Aorta (tissue), 5 donors: ENCODE results near the gene CAP2. TPM values are rescaled to one million over a fixed set of nuclear protein-coding genes. Genes with fewer than 3 reads are reported as not detected.

Experiments
- ATAC-seq: fragments of 200-7000 bp; cut with Tn5 transposase; one replicate; pipeline ENCODE4 v1.9.1; 2022; ENCODE audit warnings: moderate library complexity; ENCODE audit not compliant: low FRiP score
- DNase-seq, 2 donors: peaks; one replicate each; pipeline ENCODE4 v3.0.0-alpha.2; 2020
- H3K27ac ChIP-seq, 2 donors: one replicate each; pipeline ENCODE4 v1.5.1; 2013; ENCODE audit warnings: low read length in 2 of 2, mild to moderate bottlenecking in 2 of 2, moderate library complexity in 2 of 2, control low read depth in 1 of 2, inconsistent platforms in 1 of 2, low read depth in 1 of 2
- H3K27me3 ChIP-seq, 2 donors: one replicate each; pipeline ENCODE4 v1.6.1; 2013; ENCODE audit warnings: control low read depth in 1 of 2, low read length in 1 of 2, mild to moderate bottlenecking in 1 of 2, moderate library complexity in 1 of 2; ENCODE audit not compliant: insufficient read depth in 2 of 2, control insufficient read depth in 1 of 2
- H3K36me3 ChIP-seq, 2 donors: one replicate each; pipeline ENCODE4 v1.6.1; 2013; ENCODE audit warnings: control low read depth in 1 of 2, low read length in 1 of 2, mild to moderate bottlenecking in 1 of 2; ENCODE audit not compliant: insufficient read depth in 2 of 2, control insufficient read depth in 1 of 2
- H3K4me1 ChIP-seq, 2 donors: one replicate each; pipeline ENCODE4 v1.6.1; 2013; ENCODE audit warnings: low read length in 2 of 2, control low read depth in 1 of 2, mild to moderate bottlenecking in 1 of 2, moderate library complexity in 1 of 2; ENCODE audit not compliant: insufficient read depth in 2 of 2, control insufficient read depth in 1 of 2
- H3K4me3 ChIP-seq, 2 donors: one replicate each; pipeline ENCODE4 v1.5.1; 2013; ENCODE audit warnings: low read length in 2 of 2, control low read depth in 1 of 2, mild to moderate bottlenecking in 1 of 2
- H3K9me3 ChIP-seq: one replicate; pipeline ENCODE4 v1.6.1; 2013; ENCODE audit warnings: mild to moderate bottlenecking, low read length; ENCODE audit not compliant: control insufficient read depth
- WGBS, 2 donors: extraction: QIAGEN DNeasy Blood & Tissue Kit; methylation state at CpG; one replicate each; pipeline ENCODE4 v1.1.7; 2013; 5-methylcytosine and 5-hydroxymethylcytosine counted together
- intact Hi-C, 2 donors: fragments of 100-400 bp; cut with DNase I; formaldehyde crosslinking; loops; one replicate each; pipeline versions ENCODE4 v1.14.2 to v1.15.0; 2022
- long read RNA-seq, 2 donors: library from polyadenylated mRNA; unstranded; transcript quantifications; one replicate each; pipeline ENCODE4 v2.0.0, GENCODE V29; 2020 to 2021
- polyA plus RNA-seq, 2 donors: library from polyadenylated mRNA; stranded (reverse); fragments of 200-250 nt; gene quantifications; one replicate each; pipeline ENCODE4 v1.2.3, GENCODE V29; 2013
- total RNA-seq, 2 donors: library from RNA; stranded (reverse); fragmentation: NEBNext Ultra II Directional; extraction: Animal tissue kit (Norgen Biotek cat#: 25700); gene quantifications; one replicate each; pipeline ENCODE4 v1.2.1, GENCODE V29; 2021
- donor health status: healthy with polysubstance abuse.
- donor health status: Bipolar disorder and iron deficiency.
- donor health status: DM: no; HTN: no; CAD: no.
- donor health status: DM: no; HTN: no; CAD: no.
- donor health status: DM: yes; HTN: yes; CAD: no.

CAP2 gene, protein sequence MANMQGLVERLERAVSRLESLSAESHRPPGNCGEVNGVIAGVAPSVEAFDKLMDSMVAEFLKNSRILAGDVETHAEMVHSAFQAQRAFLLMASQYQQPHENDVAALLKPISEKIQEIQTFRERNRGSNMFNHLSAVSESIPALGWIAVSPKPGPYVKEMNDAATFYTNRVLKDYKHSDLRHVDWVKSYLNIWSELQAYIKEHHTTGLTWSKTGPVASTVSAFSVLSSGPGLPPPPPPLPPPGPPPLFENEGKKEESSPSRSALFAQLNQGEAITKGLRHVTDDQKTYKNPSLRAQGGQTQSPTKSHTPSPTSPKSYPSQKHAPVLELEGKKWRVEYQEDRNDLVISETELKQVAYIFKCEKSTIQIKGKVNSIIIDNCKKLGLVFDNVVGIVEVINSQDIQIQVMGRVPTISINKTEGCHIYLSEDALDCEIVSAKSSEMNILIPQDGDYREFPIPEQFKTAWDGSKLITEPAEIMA
- 10 to 100 TPM; 21.2 to 28.4 TPM for total RNA-seq
- polyA plus RNA-seq: 10 to 100 TPM; 22.7 to 25.4 TPM
- long read RNA-seq, donor 1, transcript CAP2-201 (13 exons, 3,316 nt): major isoform, 101 of 144 reads
- long read RNA-seq, donor 1, partial matches to known transcripts: 10 of 144 reads
- long read RNA-seq, donor 1, other reads (novel, unspliced or antisense): 29 of 144 reads
- long read RNA-seq, donor 2, transcript CAP2-201 (13 exons, 3,316 nt): major isoform, 11 of 12 reads
- long read RNA-seq, donor 2, partial matches to known transcripts: 0 of 12 reads
- long read RNA-seq, donor 2, other reads (novel, unspliced or antisense): 0 of 12 reads

DNA sequence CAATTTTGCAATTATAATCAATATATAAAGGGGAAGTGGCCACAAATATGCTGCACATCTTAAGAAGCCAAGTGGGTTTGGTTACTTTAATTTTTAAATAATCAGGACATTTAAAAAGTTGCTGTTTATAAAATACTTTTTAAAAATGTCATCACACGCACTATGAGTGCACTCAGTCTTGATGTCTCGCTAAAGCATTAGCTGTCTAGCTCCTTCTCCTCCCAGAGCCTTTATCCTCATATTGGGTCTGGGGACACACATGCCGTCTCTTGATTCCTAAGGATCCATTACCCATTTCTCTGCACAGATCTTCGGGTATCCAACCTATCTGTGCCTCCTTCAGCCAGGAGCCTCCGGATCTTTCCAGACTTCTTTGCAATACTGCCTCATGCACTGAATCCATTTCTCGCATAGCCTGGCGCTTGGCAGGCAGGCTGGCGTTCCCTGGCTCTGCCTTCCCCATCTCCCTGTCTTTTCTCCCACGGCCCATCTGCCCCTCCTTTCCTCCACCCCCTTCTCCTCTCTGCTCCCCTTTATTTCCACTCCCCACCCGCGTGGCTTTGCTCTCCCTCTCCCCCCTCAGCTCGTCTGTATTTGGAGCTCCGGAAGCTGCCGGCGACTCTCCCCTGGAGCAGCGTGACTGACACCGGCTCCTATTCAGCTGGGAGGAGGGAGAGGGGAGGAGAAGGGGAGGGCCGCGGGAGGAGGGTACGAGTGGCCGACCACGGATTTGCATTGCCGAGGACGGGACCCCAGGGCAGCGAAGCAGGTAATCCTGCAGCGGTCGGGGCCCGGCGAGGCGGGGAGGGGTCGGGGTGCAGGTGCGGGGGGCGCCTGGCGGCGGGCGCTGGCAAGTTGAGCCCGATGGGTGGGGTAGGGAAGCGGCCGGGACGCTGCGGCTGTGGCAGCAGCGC is at the start of gene CAP2:
CAP2 (plus strand) TSS at position 618 of the 914 bp plus-strand sequence. CDS start 27,961 bp downstream, outside the sequence.
- Histone ChIP-seq H3K27ac (peak within 1 kb of the TSS in 1 of 2 donors; percentile 61), H3K4me3 (peak within 1 kb of the TSS; percentile 96 to 97), H3K27me3 (no peaks in the 10 kb centered on the region), H3K9me3 (no peaks in the 10 kb centered on the region), H3K4me1 (peaks cover 0 to 2% of the 10 kb centered on the region in 2 donors), H3K36me3 (no peaks in the 10 kb centered on the region)
- ATAC-seq (peak; percentile 81), DNase-seq (peak; percentile 77 to 86)
- intact Hi-C loops: loop anchor here (5.0 to 10.0 kb wide), 4 partner anchors 44 to 108 kb away; partner anchors contain the start of gene RBM24 (in 1 of the 2)
- 1% methylated on average over 37 to 42 of the region's 42 CpGs for WGBS, 2 donors

DNA sequence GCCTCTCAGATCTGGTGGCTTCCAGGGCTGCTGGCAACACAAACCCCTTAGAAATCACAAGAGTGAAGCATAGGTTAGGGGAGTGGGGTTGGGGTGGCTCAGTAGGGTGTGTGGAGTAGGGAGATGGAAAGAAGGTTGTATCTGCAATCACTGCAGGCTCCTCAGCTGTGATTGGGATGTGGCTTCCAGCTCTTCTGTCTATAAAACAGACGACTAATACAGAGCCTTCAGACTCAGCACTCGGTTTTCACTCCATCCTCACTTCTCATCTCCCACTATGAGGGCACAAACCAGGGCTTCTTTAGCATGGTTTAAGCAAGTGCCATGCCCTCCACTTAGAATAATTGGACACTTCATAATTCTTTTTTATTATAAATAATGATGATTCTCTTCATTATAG is 46.4 kb upstream of the CAP2 start:
- Histone ChIP-seq H3K36me3 (no peaks in the 10 kb centered on the region), H3K4me3 (no peak overlapping the region), H3K27ac (no peak overlapping the region), H3K4me1 (peaks cover 0 to 3% of the 10 kb centered on the region in 2 donors), H3K27me3 (no peaks in the 10 kb centered on the region), H3K9me3 (no peaks in the 10 kb centered on the region)
- WGBS, 2 donors: 42 to 49% methylated on average over 2 of the region's 2 CpGs
- no peak for DNase-seq
- intact Hi-C loops: no loop called here
- ATAC-seq: no peak

DNA sequence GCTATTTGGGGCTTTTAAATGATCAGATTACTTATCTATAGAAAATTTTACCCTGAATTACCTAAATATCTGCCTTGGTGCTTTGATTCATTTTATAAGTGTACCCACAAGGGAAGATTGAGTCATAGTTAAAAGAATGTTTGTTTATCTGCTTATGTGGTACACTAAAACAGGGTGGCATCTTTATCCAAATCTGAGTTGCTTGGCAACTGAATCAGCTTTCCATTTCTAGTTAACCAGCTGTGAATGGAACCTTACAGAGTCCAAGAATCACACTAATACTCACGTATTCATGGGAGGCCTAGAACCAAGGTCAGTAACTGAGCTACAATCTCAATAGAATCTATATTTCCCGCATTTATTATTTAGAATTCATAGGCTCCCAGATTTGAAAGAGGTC is 44.0 kb upstream of the CAP2 start:
- WGBS, 2 donors: 54 to 60% methylated on average over 2 of the region's 2 CpGs
- no peaks in the 10 kb centered on the region for H3K27me3 ChIP-seq
- no peak overlapping the region for H3K4me3 ChIP-seq
- no peaks in the 10 kb centered on the region for H3K36me3 ChIP-seq
- H3K4me1 ChIP-seq: peaks cover 0 to 3% of the 10 kb centered on the region in 2 donors
- H3K27ac ChIP-seq: no peak overlapping the region
- no peak for DNase-seq
- no peak for ATAC-seq
- intact Hi-C loops: no loop called here
- H3K9me3 ChIP-seq: no peaks in the 10 kb centered on the region

DNA sequence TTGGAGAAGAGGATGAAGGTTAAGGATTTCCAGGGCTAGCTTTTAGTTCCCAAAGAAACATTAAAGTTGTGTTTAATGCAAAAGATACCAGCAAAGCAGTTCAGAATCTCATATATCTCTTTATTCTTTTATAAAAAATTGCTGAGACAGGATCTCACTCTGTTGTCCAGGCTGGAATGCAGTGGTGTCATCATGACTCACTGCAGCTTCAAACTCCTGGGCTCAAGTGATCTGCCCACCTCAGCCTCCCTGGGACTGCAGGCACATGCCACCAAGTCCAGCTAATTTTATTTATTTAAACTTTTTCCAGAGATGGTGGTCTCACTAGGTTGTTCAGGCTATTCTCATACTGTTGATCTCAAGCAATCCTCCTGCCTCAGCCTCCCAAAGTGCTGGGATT is 41.1 kb upstream of the CAP2 start:
- Histone ChIP-seq H3K27me3 (no peaks in the 10 kb centered on the region), H3K4me3 (no peak overlapping the region), H3K4me1 (peaks cover 0 to 3% of the 10 kb centered on the region in 2 donors), H3K27ac (no peak overlapping the region), H3K36me3 (no peaks in the 10 kb centered on the region), H3K9me3 (no peaks in the 10 kb centered on the region)
- DNase-seq (no peak), ATAC-seq (no peak)
- intact Hi-C loops: no loop called here

- H3K36me3 ChIP-seq: no peaks in the 10 kb centered on the region
- peaks cover 0 to 3% of the 10 kb centered on the region in 2 donors for H3K4me1 ChIP-seq
- H3K9me3 ChIP-seq: no peaks in the 10 kb centered on the region
- DNase-seq: no peak
- intact Hi-C loops: no loop called here
- no peaks in the 10 kb centered on the region for H3K27me3 ChIP-seq
- WGBS, 2 donors: 85 to 88% methylated on average over 4 of the region's 4 CpGs
- no peak for ATAC-seq
- no peak overlapping the region for H3K4me3 ChIP-seq
- H3K27ac ChIP-seq: no peak overlapping the region
Observed at GRCh38 chr6:17353440-17354175, 39.8 kb upstream of the CAP2 start.

DNA sequence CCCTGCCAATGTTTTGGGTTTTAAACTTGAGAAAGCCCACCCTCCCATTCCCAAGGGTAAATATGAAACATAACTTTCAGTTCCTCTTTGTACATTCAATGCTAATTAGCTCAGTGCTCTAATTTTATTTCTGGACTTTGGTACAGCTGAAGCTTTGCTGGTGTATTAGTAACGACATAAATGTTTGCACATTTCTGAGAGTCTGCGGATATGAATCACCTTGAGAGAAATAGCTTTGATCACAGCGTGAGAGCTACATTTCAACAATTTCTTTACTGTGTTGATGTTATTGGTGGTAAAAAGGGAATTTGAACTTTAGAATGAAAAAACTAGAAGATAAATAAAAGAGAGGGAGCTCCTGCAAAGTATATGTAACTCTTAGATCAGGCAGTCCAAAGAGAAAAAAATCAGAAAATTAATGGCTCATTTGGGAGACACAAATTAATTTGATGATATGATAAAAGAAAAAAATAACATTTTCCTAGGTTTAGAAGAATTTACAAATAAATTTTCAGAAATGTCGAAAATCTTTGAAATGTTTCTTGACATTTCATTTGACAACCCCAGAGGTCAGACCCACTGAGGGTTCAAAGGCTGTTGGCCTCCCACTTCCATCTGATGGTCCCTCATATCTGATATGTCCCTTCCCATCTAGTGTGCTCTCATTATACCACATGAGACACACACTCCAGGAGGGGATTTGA is 38.5 kb upstream of the CAP2 start:
- no peak for DNase-seq
- Histone ChIP-seq H3K9me3 (no peaks in the 10 kb centered on the region), H3K27ac (no peak overlapping the region), H3K36me3 (no peaks in the 10 kb centered on the region), H3K27me3 (no peaks in the 10 kb centered on the region), H3K4me1 (no peaks in the 10 kb centered on the region), H3K4me3 (no peak overlapping the region)
- 79 to 81% methylated on average over 4 of the region's 4 CpGs for WGBS, 2 donors
- ATAC-seq: no peak
- intact Hi-C loops: no loop called here

- DNase-seq: no peak
- H3K4me3 ChIP-seq: no peak overlapping the region
- no peaks in the 10 kb centered on the region for H3K9me3 ChIP-seq
- ATAC-seq: no peak
- H3K4me1 ChIP-seq: no peaks in the 10 kb centered on the region
- intact Hi-C loops: no loop called here
- H3K27me3 ChIP-seq: no peaks in the 10 kb centered on the region
- 78 to 90% methylated on average over 2 of the region's 2 CpGs for WGBS, 2 donors
- no peaks in the 10 kb centered on the region for H3K36me3 ChIP-seq
- H3K27ac ChIP-seq: no peak overlapping the region
Observed at GRCh38 chr6:17355404-17355774, 38.0 kb upstream of the CAP2 start.
